ENCODE results near the gene TOB2.

DNA sequence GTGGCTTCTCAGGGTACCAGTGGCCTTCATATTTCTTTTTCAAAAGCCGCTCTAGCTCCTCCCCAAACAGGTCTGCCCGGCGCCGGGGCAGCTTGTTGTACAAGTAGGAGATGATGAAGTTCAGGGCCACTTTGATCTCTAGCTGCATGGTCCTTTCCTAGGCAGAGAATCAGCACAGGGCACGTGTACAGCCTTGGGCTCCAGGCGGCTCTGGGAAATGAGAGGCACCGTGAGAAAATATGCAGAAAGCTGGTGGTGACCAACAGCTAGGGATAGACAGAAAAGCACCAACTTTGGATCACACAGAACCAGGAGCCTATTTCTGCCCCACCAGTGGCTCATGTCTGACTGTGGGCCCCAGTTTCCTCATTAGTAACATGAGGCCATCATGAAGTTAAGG is 9.4 kb downstream of the TOB2 start:
- no peak for TF ChIP-seq POLR2A (IDR thresholded peaks at IDR 0.05)
- TF ChIP-seq, protein P1, sequence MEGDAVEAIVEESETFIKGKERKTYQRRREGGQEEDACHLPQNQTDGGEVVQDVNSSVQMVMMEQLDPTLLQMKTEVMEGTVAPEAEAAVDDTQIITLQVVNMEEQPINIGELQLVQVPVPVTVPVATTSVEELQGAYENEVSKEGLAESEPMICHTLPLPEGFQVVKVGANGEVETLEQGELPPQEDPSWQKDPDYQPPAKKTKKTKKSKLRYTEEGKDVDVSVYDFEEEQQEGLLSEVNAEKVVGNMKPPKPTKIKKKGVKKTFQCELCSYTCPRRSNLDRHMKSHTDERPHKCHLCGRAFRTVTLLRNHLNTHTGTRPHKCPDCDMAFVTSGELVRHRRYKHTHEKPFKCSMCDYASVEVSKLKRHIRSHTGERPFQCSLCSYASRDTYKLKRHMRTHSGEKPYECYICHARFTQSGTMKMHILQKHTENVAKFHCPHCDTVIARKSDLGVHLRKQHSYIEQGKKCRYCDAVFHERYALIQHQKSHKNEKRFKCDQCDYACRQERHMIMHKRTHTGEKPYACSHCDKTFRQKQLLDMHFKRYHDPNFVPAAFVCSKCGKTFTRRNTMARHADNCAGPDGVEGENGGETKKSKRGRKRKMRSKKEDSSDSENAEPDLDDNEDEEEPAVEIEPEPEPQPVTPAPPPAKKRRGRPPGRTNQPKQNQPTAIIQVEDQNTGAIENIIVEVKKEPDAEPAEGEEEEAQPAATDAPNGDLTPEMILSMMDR (IDR thresholded peaks at IDR 0.05): no peak
